ENCODE measurements around the gene COPS3.
"Not testable (repeated sequence)": the region's sequence is repeated elsewhere in the genome, so short reads cannot be mapped to it uniquely, and the experiment has no call there.

COPS3 gene

GRCh38 chr17:17301659-17302058 is 20.6 kb upstream of the COPS3 start:
- not testable (repeated sequence) for DNase-seq (ENCODE audit: low read depth in 2 of 2)

DNA sequence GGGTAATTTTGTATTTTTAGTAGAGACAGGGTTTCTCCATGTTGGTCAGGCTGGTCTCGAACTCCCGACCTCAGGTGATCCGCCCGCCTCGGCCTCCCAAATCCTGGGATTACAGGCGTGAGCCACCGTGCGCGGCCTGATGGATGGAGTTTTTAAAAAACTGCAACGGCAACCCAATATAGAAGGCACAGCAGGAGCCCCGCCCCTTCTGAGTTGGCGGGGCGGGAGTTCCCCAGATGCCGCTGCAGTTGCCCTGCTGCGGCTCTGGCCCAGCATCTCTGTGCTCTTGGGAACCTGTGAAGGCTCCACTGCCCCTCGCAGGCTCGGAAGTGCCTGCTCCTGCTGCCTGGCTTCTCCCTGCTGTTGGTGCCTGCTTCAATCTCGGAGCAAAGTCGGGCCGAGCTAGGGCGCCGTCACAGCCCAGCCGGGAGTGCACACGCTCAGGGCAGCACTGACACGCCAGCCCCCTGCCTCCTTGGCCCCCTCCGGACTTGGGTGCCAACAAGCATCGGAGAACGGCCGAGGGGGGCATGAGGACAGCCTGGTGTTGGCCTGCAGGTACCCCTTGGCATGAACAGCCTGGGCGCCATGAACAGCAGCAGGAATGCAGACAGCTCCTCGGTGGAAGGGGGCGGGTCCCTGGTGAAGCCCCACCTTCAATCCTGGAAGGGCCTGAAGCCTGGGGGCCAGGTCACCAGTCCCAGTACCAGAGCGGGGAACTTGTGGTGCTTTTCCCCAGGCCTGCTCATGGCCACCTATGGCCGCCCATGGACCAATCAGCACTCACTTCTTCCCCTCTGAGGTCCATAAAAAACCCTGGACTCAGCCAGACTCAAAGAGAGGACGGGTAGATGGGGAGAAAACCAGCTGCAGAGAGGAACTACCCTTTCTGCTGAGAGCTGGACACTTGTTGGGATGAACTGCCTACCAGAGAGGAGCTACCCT is 19.9 kb upstream of the COPS3 start:
- no peak for DNase-seq (ENCODE audit: low read depth in 2 of 2)

DNA sequence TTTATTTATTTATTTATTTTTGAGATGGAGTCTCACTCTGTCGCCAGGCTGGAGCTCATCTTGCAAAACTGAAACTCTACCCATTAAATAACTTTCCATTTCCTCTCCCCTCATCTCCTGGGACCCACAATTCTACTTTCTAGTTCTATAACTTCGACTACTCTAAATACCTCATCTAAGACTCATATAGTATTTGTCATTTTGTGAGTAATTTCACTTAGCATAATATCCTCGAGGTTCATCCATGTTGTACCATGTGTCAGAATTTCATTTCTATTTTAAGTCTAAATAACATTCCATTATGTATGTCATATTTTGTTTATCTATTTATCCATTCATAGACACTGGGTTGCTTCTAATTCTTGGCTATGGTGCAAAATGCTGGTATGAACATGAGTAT is 17.1 kb upstream of the COPS3 start:
- peak; percentile 42 to 52 for DNase-seq (ENCODE audit: low read depth in 2 of 2)

DNA sequence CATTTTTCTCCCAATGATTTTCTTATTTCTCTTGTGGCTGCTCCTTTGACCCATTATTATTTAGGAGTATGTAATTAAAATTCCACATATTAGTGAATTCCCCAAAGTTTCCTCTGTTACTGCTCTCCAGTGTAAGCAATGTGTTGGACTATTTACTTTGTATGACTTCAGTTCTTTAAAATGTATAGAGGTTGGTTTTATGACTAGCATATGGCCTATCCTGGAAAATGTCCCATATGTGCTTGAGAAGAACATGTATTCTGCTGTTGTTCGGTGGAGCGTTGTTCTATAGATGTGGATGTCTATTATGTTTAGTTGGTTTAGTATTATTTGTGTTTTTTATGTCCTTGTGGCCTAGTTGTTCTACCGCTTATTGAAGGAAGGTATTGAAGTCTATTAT is 16.2 kb upstream of the COPS3 start:
- peak; percentile 74 to 78 for DNase-seq (ENCODE audit: low read depth in 2 of 2)

DNA sequence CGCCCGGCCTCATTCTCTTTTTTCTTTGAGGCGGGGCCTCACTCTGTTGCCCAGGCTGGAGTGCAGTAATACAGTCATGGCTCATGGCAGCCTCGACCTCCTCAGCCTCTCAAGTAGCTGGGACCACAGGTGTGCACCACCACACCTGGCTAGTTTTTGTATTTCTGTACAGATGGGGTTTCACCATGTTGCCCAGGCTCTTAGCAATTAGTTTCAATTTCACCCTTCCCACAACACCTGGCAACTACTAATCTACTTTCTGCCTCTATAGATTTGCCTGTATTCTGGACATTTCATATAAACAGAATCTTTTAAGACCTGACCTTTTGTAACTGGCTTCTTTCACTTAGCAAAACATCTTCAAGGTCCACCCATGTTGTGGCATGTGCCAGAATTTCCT is 14.1 kb upstream of the COPS3 start:
- DNase-seq (ENCODE audit: low read depth in 2 of 2), result no peak

DNA sequence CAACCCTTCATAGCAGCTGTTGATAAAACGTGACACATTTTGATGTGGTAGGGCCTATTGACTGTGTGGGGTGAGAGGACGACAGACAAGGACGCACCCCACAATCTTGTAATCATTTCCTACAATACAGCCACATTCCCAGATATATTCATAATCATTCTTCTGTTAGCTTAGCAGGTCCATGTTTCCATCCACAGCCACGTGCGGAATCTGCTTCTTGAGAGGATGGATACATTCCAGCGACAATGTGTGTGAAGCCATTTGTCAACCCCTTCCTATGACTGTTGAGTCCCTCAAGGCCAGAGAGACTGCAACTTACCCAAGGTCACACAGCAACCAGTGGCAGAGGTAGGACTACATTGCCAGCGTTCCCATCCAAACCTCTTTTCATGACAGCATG is 8.7 kb upstream of the COPS3 start:
- DNase-seq (ENCODE audit: low read depth in 2 of 2), result no peak

DNA sequence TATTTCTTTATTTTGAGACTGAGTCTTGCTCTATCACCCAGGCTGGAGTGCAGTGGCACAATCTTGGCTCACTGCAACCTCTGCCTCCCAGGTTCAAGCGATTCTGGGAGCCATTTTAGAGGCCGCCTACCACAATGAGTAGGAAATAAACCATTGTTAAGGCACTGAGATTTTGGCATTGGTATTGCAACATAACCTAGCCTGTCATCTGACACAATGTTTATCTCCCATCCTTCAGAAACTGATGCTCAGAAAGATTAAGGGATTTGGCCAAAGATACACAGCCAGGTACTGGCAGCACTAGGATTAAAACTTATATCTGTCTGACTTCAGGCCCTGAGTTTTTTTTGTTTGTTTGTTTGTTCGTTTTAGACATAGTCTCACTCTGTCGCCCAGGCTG is 8.0 kb upstream of the COPS3 start:
- DNase-seq (ENCODE audit: low read depth in 2 of 2), result no peak

- no peak for DNase-seq (ENCODE audit: low read depth in 2 of 2)
These were observed 4.9 kb upstream of the COPS3 start for GRCh38 chr17:17285951-17286350.

DNA sequence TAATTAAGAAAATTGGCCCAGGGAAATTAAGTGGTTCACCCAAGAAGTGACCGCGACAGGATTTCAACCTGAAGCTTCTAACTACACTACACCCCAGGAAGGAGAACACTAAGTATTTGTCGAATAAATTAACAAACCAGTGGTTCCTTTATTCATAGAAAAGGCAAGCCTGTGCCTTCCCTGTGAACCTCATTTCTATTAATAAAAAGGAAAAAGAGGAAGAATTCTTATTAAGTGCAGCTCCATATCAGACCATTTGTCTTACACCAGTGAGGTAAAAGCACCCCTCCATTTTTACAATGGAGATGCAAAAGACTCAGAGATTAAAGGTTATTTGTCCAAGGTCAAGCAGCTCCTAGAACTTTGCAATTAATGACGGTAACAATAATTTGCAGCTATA is 1.7 kb downstream of the COPS3 start:
- DNase-seq (ENCODE audit: low read depth in 2 of 2), result no peak

DNA sequence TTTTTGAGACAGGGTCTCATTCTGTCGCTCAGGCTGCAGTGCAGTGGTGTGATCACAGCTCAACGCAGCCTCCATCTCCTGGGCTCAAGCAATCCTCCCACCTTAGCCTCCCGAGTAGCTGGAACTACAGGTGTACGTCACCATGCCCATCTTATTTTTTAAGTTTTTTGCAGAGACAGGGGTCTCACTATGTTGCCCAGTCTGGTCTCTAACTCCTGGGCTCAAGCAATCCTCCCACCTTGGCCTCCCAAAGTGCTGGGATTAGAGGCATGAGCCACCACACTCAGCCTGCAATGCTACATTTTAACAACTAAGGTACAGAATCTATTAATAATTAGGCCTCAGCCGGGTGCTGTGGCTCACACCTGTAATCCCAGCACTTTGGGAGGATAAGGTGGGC is 3.6 kb downstream of the COPS3 start:
- DNase-seq (ENCODE audit: low read depth in 2 of 2), result not testable (repeated sequence)

DNA sequence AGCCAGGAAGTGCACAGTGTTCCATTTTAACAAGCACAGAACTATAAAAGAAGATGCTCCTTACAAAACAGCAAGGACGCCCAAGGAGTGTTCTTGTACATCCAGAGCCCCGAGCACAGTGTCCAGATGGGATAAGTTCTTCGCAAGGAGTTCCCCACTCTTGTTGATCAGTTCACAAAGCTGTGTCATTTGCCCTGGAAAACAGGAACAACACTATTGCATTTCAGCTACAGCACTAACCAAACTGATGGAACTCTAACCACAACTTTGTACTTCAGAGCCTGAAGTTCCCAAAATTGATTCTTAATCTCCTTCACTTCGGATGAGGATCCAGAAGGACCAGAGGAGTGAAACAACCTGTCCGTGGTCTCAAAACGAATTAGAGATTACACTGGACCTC is 5.1 kb downstream of the COPS3 start:
- no peak for DNase-seq (ENCODE audit: low read depth in 2 of 2)

- DNase-seq (ENCODE audit: low read depth in 2 of 2), result no peak
These were observed 10.9 kb downstream of the COPS3 start for GRCh38 chr17:17269926-17270773.

DNA sequence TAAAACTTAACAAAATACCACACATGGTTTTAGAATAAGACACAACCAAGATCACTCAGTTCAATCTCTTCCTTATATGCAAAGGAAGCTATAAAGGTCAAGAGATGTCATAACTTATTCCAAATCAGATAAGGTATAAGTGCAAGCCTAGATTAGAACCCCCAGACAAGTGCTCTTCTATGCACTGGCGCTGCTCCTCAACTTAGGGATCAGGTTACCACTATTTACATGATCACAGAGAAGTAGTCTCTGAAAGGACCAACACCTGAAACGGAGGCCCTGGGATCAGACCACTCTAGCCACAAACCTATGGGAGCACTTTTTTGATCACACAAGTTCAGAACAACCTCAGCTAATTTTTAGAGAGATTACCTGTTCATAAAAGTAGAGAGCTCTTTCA is 16.6 kb downstream of the COPS3 start:
- no peak for DNase-seq (ENCODE audit: low read depth in 2 of 2)

DNA sequence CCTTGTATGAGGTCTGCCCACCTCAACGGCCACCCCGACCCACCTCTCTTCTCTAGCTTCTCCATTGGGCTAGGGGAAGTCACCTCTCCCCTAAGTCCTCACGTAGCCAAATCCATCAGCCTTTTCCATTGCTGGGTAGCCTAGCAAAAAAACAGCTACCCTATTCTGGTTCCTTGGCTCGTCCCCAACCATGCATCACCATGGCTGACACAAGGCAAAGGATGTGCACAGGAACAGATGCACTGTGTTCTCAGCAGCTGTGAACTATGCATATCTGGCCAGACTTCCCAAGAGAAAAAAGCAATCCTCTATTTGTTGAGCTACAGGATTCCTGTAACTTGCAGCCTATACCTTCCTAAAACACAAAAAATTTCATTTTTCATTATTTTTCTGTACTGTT is 22.0 kb downstream of the COPS3 start:
- no peak for DNase-seq (ENCODE audit: low read depth in 2 of 2)

- no peak for DNase-seq (ENCODE audit: low read depth in 2 of 2)
These were observed 23.0 kb downstream of the COPS3 start for GRCh38 chr17:17258011-17258410.

DNA sequence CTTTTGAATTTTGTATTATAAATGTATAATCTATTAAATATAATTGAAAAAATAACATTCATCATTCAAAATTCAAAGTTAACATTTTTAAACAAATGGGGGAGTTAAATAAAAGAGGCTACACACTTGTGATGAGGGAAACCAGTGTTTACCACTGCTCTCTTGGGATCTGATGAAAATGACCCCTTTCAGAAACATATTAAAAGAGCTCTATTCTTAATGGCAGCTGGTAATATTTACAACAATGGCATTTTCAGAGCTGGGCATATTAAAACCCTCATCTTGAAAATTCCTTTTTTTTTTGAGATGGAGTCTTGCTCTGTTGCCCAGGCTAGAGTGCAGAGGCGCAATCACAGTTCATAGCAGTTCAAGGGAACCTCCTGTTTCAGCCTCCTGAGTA is 24.7 kb downstream of the COPS3 start:
- DNase-seq (ENCODE audit: low read depth in 2 of 2), result no peak

- DNase-seq (ENCODE audit: low read depth in 2 of 2), result not testable (repeated sequence)
These were observed 25.4 kb downstream of the COPS3 start for GRCh38 chr17:17255689-17256088.

GRCh38 chr17:17254036-17254435 is 27.0 kb downstream of the COPS3 start:
- DNase-seq (ENCODE audit: low read depth in 2 of 2), result no peak

DNA sequence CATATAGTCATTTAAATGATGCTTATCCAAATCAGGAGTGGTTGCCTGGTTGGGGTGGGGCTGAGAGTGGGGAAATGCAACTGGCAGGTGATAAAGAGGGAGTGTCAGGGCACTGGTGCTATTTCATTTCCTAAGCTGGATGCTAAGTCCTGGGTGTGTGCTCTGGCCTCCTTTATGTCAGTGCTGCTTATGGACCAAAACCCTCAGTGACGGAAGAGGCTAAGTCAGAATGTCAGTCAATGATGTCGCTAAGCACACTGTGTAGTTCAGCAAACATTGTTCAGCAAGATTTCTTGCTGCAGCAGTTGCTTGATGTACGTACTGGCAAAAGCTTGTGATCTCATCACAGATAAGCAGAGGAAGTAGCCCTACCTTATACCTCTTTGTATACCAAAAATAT is 27.6 kb downstream of the COPS3 start:
- DNase-seq (ENCODE audit: low read depth in 2 of 2), result no peak

DNA sequence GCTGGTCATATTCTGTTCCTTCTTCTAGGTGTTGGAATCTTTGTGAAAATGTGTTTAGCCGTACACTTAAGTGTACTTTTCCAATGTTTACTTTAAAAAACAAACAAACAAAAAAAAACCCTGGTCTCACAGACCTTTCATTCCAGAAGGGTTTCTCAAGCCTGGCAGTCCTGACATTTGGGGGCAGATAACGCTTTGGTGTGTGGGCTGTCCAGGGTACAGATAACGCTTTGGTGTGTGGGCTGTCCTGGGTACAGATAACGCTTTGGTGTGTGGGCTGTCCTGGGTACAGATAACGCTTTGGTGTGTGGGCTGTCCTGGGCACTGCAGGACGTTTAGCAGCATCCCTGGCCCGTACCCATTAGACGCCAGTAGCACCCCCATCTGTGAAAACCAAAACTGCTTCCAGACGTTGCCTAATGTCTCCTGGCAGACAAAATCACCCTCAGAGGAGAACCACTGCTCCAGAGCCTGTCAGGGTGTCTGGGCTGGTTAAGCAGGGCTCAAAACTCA is 28.8 kb downstream of the COPS3 start:
- DNase-seq (ENCODE audit: low read depth in 2 of 2), result no peak

DNA sequence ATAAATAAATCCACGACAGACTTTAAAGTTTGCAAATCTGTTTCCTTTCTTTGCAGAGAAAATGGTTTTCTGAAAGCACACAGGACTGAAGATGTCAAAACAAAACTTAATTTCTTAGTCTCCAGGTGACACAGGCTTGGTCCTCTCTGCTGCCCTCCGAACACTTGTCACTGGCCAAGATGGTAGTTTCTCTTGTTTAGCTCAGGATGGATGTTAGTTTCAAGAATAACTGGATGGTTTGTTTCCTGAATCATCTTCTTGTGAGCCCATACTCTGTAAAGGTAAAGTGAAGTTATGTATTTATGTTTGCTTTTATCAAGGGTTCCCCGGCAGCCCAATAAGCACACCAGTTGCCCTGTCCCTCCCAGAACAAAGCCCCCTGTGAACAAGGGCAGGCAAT is 34.2 kb downstream of the COPS3 start:
- no peak for DNase-seq (ENCODE audit: low read depth in 2 of 2)

DNA sequence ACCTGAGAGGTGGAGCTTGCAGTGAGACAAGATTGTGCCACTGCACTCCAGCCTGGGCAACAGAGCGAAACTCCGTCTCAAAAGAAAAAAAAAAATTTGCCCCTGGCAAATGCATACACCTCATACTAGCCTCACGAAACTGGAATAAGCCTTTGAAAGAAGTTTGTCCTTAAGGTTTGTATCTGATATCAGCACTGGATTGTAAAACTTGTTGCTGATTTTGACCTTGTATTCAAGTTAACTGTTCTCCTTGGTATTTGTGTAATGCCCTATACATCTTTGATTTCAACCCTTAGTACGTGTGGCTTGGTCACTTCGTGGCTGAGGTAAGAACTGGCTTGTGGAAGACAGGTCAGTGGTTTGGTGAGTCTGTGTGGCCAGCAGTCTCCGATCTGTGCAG is 37.9 kb downstream of the COPS3 start:
- no peak for DNase-seq (ENCODE audit: low read depth in 2 of 2)

DNA sequence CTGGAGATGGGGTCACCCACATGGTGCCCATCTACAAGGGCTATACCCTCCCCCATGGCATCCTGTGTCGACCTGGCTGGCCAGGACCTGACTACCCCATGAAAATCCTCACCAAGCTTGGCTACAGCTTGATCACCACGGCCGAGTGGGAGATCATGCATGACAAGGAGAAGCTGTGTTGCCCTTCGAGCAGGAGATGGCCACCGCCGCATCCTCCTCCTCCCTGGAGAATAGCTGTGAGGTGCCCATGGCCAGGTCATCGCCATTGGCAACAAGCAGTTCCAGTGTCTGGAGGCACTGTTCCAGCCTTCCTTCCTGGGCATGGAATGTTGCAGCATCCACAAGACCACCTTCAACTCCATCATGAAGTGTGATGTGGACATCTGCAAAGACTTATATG is 38.8 kb downstream of the COPS3 start:
- DNase-seq (ENCODE audit: low read depth in 2 of 2), result no peak

All from fibroblast of skin of left biceps (primary cell).